Activated CD8-positive, alpha-beta T cell treated with anti-CD3 and anti-CD28 coated beads for 36 hours (primary cell): ENCODE measurements around the gene UQCC2. TPM values are rescaled to one million over a fixed set of nuclear protein-coding genes. Genes with fewer than 3 reads are reported as not detected.

Experiments
- ATAC-seq: fragments of 200-7000 bp; cut with Tn5 transposase; one replicate; pipeline ENCODE4 v1.10.0; 2021; ENCODE audit warnings: mild to moderate bottlenecking, moderate library complexity
- CTCF ChIA-PET: fragments of 350-600 bp; sonication (Branson Sonifier 250); formaldehyde crosslinking; loops from one replicate; lab custom pipeline; 2021; ENCODE audit warnings: antibody characterized with exemption; lab: Charles Lee
- POLR2A ChIA-PET: fragments of 350-600 bp; sonication (Branson Sonifier 250); formaldehyde crosslinking; loops from one replicate; lab custom pipeline; 2021; ENCODE audit warnings: antibody characterized with exemption; lab: Charles Lee
- DNase-seq: peaks from one replicate; pipeline ENCODE4 v3.0.0-alpha.2; 2020
- H3K27ac Mint-ChIP-seq: one replicate; pipeline ENCODE4 v1.8.0; 2021; ENCODE audit warnings: mild to moderate bottlenecking, mixed read lengths
- H3K27me3 Mint-ChIP-seq: one replicate; pipeline ENCODE4 v1.8.0; 2021; ENCODE audit warnings: mixed read lengths
- H3K36me3 Mint-ChIP-seq: one replicate; pipeline ENCODE4 v1.8.0; 2021; ENCODE audit warnings: low read depth, mixed read lengths
- H3K4me1 Mint-ChIP-seq: one replicate; pipeline ENCODE4 v1.8.0; 2021; ENCODE audit warnings: low read depth, mixed read lengths
- H3K4me3 Mint-ChIP-seq: one replicate; pipeline ENCODE4 v1.8.0; 2021; ENCODE audit warnings: mild to moderate bottlenecking, moderate library complexity, mixed read lengths
- H3K9me3 Mint-ChIP-seq: one replicate; pipeline ENCODE4 v1.8.0; 2021; ENCODE audit warnings: mixed read lengths
- intact Hi-C: fragments of 100-400 bp; cut with micrococcal nuclease; formaldehyde crosslinking; loops from one replicate; pipeline ENCODE4 v1.10.0; 2022
- total RNA-seq, 2 experiments: library from RNA; stranded (reverse); gene quantifications; one replicate each; pipeline ENCODE4 v1.2.3, GENCODE V29; 2021
- TF ChIP-seq, protein P1 (sequence below): fragments of 200-600 bp; IDR thresholded peaks from one replicate; pipeline ENCODE4 v1.8.0; 2022; ENCODE audit warnings: antibody characterized with exemption, mild to moderate bottlenecking

The UQCC2 gene
- total RNA-seq, 2 experiments from 2014 or later = 127 to 128 TPM

DNA sequence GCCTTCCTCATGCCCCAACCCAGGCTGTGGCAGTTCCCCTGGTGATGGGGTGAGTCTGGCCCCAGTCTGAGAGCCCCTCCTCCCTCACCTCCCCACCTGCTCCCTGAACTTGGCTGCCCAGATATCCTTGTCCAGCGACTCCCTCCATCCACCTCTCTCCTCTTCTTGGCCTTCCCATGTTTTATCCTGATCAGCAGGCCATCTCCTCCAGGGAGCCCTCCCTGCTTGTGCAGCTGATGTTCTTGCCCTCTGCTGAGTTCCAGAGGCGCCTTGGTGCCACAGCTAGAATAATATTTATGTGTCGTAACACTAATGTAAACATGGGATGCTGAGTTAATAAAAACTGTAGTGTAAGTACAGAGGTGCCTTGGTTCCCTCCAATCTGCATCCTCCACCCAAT, 45.6 kb upstream of the UQCC2 start:
- TF ChIP-seq, protein P1, sequence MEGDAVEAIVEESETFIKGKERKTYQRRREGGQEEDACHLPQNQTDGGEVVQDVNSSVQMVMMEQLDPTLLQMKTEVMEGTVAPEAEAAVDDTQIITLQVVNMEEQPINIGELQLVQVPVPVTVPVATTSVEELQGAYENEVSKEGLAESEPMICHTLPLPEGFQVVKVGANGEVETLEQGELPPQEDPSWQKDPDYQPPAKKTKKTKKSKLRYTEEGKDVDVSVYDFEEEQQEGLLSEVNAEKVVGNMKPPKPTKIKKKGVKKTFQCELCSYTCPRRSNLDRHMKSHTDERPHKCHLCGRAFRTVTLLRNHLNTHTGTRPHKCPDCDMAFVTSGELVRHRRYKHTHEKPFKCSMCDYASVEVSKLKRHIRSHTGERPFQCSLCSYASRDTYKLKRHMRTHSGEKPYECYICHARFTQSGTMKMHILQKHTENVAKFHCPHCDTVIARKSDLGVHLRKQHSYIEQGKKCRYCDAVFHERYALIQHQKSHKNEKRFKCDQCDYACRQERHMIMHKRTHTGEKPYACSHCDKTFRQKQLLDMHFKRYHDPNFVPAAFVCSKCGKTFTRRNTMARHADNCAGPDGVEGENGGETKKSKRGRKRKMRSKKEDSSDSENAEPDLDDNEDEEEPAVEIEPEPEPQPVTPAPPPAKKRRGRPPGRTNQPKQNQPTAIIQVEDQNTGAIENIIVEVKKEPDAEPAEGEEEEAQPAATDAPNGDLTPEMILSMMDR = no peak

DNA sequence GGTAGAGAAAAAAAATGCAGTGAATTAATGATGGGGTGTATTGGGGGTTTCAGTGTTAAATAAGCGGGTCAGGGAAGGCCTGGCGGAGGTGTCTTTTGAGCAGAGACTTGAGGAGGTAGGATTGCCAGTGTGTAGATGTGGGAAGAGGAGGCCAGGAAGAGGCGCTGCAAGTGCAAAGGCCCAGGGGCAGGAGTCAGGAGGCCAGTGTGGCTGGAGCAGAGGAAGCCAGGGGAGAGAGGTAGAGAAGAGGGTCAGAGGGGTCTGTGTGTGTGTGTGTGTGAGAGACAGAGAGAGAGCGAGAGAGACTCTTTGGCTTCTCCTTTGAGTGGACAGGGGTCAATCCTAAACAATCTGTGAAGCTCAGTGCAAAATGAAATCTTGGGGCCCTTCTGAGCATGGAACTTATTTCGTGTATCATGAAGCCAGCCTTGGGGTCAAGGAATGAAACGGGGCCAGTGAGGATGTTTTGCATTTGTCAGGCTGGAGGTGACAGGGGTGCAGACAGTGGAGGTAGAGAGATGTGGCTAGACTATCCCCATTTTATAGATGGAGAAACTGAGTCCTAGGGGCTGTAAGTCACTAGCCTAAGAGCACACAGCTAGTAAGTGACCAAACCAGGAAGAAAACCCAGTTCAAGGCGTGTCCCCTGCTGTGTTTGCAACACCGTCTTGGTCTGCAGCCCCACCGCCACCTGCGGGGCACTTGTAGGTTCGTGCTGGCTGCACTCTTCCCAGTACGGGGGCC, 44.9 kb upstream of the UQCC2 start:
- POLR2A ChIA-PET = no interaction called here
- TF ChIP-seq, protein P1 = no peak
- Mint-ChIP-seq H3K4me1 (peaks cover 5% of the 10 kb centered on the region), H3K4me3 (no peak overlapping the region), H3K36me3 (no peaks in the 10 kb centered on the region), H3K9me3 (no peaks in the 10 kb centered on the region), H3K27ac (no peak overlapping the region), H3K27me3 (no peaks in the 10 kb centered on the region)
- intact Hi-C loops = no loop called here
- no peak for ATAC-seq
- DNase-seq = no peak
- CTCF ChIA-PET = interaction anchor here (1.2 to 2.3 kb wide), 3 partner anchors 12 to 271 kb away, joined by 5 to 9 read pairs (median 8); no protein-coding TSS in a partner anchor

More for the DNA sequence above, 45.6 kb upstream of the UQCC2 start:
- Mint-ChIP-seq H3K27me3 (no peaks in the 10 kb centered on the region), H3K4me1 (peaks cover 5% of the 10 kb centered on the region), H3K4me3 (no peak overlapping the region), H3K36me3 (no peaks in the 10 kb centered on the region), H3K9me3 (no peaks in the 10 kb centered on the region), H3K27ac (no peak overlapping the region)
- intact Hi-C loops = no loop called here
- DNase-seq = no peak
- POLR2A ChIA-PET = no interaction called here
- no peak for ATAC-seq
- CTCF ChIA-PET = interaction anchor here (0.7 to 2.3 kb wide), 5 partner anchors 11 to 270 kb away, joined by 4 to 8 read pairs (median 5); partner anchors contain the start of gene UQCC2

- Mint-ChIP-seq H3K27me3 (no peaks in the 10 kb centered on the region), H3K4me3 (no peak overlapping the region), H3K9me3 (no peaks in the 10 kb centered on the region), H3K27ac (no peak overlapping the region), H3K36me3 (no peaks in the 10 kb centered on the region), H3K4me1 (no peaks in the 10 kb centered on the region)
- ChIA-PET CTCF (interaction anchor here (1.9 kb wide), 1 partner anchor 11 kb away, joined by 9 read pairs; no protein-coding TSS in a partner anchor), POLR2A (no interaction called here)
- TF ChIP-seq, protein P1 = no peak
- DNase-seq (no peak), ATAC-seq (no peak)
- intact Hi-C loops = no loop called here
These were observed 43.8 kb upstream of the UQCC2 start for GRCh38 chr6:33755070-33755869.

DNA sequence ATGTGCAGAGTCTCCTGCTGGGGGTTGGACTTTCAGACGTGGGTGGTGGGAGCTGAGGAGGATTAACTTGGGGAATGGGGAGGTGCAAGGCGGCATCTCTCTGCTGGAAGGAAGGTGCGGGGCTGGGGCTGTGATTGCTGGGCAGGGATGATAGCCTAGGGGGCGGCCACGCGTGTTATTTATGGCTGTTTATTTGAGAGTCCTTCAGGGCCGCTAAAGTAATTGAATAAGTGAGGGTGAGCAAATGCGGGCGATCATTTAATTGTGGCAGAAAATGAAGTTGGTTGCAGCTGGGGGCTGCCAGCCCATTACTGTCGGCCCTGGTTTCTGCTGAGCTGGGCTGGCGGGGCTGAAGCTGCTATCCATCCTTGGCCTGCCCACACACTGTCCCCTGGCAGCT, 42.7 kb upstream of the UQCC2 start:
- CTCF ChIA-PET = interaction anchor here (0.9 to 1.2 kb wide), 2 partner anchors 16 to 17 kb away, joined by 3 to 4 read pairs; no protein-coding TSS in a partner anchor
- POLR2A ChIA-PET = no interaction called here
- no peak for ATAC-seq
- Mint-ChIP-seq H3K9me3 (no peaks in the 10 kb centered on the region), H3K4me1 (no peaks in the 10 kb centered on the region), H3K27ac (no peak overlapping the region), H3K36me3 (no peaks in the 10 kb centered on the region), H3K4me3 (no peak overlapping the region), H3K27me3 (no peaks in the 10 kb centered on the region)
- DNase-seq = no peak
- intact Hi-C loops = no loop called here
- TF ChIP-seq, protein P1 = no peak

GRCh38 chr6:33752646-33753015, 41.1 kb upstream of the UQCC2 start:
- H3K4me3 Mint-ChIP-seq = no peak overlapping the region
- ChIA-PET CTCF (no interaction called here), POLR2A (no interaction called here)
- H3K36me3 Mint-ChIP-seq = no peaks in the 10 kb centered on the region
- TF ChIP-seq, protein P1 = no peak
- no peaks in the 10 kb centered on the region for H3K27me3 Mint-ChIP-seq
- intact Hi-C loops = no loop called here
- no peak for DNase-seq
- H3K27ac Mint-ChIP-seq = no peak overlapping the region
- H3K9me3 Mint-ChIP-seq = no peaks in the 10 kb centered on the region
- H3K4me1 Mint-ChIP-seq = no peaks in the 10 kb centered on the region
- ATAC-seq = no peak
